Stimulated activated CD4-positive, alpha-beta T cell treated with anti-CD3 and anti-CD28 coated beads, Interleukin-1b, Interleukin-23, amount 100 ng/mL, for 1 hour (primary cell): Measurements from ENCODE around the gene MTX1.
"Not testable (repeated sequence)": the region's sequence is repeated elsewhere in the genome, so short reads cannot be mapped to it uniquely, and the experiment has no call there.

Source experiments
- DNase-seq, 2 donors: peaks; one replicate each; pipeline ENCODE4 v3.0.0-alpha.2; 2020; ENCODE audit warnings: low read depth in 2 of 2

Gene MTX1, protein sequence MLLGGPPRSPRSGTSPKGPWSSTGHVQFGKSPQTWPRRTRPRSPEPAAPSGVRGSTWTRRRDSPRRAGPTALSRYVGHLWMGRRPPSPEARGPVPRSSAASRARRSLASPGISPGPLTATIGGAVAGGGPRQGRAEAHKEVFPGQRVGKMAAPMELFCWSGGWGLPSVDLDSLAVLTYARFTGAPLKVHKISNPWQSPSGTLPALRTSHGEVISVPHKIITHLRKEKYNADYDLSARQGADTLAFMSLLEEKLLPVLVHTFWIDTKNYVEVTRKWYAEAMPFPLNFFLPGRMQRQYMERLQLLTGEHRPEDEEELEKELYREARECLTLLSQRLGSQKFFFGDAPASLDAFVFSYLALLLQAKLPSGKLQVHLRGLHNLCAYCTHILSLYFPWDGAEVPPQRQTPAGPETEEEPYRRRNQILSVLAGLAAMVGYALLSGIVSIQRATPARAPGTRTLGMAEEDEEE

DNA sequence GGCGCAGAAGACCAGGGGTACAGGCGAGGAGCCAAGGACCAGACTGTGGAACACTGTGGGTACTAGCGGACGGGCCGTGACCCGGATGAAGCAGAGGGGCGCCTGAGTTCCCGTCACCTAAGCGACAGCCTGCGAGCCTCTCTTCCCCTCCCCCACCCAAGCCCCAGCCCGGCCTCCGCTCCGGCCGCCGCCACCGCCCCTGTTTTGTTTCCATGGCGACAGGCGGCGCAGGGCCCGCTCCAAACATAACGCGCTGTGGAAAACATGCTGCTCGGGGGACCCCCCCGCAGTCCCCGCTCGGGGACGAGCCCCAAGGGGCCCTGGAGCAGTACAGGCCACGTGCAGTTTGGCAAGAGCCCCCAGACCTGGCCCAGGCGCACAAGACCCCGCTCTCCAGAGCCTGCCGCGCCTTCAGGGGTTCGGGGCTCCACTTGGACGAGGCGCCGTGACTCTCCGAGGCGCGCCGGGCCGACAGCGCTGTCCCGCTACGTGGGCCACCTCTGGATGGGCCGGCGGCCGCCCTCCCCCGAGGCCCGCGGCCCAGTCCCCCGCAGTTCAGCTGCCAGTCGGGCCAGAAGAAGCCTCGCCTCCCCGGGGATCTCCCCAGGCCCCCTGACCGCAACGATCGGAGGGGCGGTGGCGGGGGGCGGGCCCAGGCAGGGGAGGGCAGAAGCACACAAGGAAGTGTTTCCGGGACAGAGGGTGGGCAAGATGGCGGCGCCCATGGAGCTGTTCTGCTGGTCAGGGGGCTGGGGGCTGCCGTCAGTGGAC lies at the start of gene MTX1:
TSS of gene MTX1 (plus strand) at position 155 of the 771 bp plus-strand sequence. CDS start at position 265, 110 bp downstream.
- DNase-seq = peak; percentile 76 to 81

- DNase-seq = no peak
Measured at GRCh38 chr1:155158991-155159390, 49.5 kb upstream of the MTX1 start.

GRCh38 chr1:155160128-155160527 lies 48.4 kb upstream of the MTX1 start:
- no peak for DNase-seq

GRCh38 chr1:155162631-155163030 lies 45.9 kb upstream of the MTX1 start:
- DNase-seq = not testable (repeated sequence)

GRCh38 chr1:155163785-155164184 lies 44.7 kb upstream of the MTX1 start:
- not testable (repeated sequence) for DNase-seq

- DNase-seq = not testable (repeated sequence)
Measured at GRCh38 chr1:155164625-155165024, 43.9 kb upstream of the MTX1 start.

- no peak for DNase-seq
Measured at GRCh38 chr1:155166051-155166470, 42.4 kb upstream of the MTX1 start.

DNA sequence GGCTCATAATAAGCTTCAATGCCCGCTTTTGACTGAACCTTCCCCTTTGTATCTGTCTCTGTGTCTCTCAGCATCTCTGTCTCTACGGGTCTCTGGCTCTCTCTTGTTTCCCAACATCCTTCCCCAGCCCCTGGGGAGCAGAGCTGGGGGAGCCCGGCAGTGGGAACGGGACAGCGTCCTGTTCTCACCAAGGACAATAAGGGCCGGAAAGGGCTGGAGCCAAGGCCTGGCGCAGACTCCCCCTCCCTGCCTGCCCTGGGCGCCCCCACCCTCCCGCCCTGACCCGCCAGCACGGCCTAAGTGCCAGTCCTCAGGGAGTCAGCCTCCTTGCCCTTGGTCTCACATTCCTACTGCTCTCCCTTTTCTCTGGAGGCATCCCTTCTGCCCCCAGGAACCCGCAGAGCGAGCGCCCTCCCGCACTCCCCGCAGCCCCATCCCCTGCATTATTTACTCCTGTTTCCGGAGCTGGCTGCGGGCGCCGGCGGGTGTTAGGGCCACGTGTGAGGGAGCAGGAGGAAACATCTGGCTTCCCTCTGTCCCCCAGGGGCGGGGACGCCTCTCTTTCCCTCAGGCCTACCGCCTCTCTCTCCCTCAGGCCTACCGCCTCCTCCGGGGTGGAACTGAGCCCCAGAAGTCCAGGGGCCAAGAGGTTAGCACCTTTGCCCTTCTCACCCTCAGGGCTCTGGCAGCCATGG lies 41.9 kb upstream of the MTX1 start:
- no peak for DNase-seq

- DNase-seq = peak; percentile 65 to 76
Measured at GRCh38 chr1:155167166-155168104, 41.1 kb upstream of the MTX1 start.

DNA sequence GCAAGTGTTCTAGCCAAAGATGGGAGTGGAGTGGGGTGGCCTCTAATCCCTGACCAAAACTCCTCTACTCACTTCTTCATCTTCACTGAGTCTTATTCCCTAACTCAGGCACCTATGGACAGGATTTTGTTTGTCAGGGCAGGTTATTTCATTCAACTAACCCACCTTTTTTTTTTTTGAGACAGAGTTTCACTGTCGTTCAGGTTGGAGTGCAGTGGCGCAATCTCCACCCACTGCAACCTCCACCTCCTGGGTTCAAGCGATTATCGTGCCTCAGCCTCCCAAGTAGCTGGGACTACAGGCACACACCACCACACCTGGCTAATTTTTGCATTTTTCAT lies 40.4 kb upstream of the MTX1 start:
- not testable (repeated sequence) for DNase-seq

GRCh38 chr1:155168456-155169210 lies 39.9 kb upstream of the MTX1 start:
- no peak for DNase-seq

DNA sequence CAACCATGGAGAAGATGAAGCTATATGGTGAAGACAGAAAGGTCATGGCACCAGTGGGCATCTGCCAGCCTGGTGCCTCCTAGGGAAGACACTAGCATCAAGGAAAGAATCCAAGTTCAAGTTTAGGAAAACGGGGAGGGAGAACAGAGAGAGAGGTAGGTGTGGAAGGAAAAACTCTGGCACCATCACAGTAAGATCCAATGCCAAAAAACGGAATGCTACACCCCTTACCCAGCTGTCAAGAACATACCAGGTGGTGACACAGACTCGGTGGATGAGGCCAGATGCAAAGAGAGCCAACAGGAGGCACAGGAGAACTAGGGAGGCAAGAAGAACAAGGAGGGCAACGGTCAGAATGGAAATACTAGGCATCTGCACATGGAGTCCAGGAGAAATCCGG lies 39.0 kb upstream of the MTX1 start:
- DNase-seq = no peak

DNA sequence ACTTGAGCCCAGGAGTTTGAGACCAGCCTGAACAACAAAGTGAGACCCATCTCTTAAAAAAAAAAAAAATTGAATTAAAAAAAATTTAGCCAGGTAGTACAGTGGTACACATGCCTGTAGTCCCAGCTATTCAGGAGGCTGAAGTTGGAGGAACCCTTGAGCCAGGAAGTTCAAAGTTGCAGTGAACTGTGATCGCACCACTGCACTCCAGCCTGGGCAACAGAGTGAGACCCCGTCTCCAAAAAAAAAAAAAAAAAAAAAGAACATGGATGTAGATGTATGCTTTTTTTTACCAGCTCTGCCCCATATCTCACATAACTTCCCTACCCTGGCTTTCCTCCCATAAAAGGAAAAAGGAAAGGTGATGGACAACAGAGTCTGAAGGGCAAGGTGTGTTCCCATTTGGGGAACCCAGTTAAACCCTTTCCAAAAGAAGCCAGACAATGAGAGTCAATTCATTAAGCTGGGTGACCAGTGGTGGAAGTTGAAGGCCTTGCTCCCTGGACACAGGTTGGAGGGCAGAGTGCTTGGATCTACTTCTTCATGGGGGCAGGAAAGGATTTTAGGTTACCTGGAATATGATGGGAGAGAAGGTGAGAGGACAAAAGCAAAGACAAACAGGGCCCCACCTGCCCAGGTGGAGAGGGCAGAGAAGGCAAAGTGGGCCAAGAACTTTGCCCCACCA lies 38.3 kb upstream of the MTX1 start:
- DNase-seq = no peak

GRCh38 chr1:155170806-155171205 lies 37.7 kb upstream of the MTX1 start:
- no peak for DNase-seq

- no peak for DNase-seq
Measured at GRCh38 chr1:155171836-155172731, 36.4 kb upstream of the MTX1 start.

DNA sequence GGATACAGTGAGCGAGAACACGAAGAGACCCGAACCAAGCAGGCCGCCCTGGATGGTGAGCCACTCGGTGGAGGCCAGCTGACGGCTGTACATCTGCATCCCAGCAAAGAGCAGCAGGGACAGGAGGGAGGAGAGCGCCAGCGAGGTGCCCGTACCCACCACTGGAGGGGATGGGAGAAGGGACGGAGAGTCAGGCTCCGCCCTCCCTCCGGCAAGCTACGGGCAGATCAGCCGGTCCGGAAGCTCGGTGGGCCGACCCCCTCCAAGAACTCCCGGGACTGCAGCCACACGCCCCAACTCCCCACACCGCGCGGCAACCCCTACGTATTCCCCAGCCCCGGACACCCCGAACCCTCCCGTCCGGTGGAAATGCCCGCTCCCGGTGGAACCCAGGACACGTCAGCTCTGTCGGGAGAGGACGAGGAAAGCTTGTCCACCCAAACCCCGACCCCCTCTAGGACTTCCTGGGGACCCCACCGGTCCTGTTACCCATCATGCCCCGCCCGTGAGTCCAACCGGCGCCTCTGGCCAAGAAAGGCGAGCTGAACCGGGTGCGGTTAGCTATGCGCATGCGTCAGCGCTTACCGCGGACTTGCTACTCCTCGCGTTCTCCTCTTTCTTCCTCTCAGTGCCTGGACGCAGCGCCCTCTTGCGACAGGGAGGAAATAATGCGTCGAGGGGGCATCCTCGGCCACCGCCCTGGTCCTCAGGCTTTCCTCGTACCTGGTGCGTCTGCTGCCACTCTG lies 35.6 kb upstream of the MTX1 start, which contains the start of gene KRTCAP2:
TSS of gene KRTCAP2 (minus strand) at position 573 of the 746 bp plus-strand sequence. CDS start at position 493, 80 bp downstream.
- peak; percentile 86 to 88 for DNase-seq

DNA sequence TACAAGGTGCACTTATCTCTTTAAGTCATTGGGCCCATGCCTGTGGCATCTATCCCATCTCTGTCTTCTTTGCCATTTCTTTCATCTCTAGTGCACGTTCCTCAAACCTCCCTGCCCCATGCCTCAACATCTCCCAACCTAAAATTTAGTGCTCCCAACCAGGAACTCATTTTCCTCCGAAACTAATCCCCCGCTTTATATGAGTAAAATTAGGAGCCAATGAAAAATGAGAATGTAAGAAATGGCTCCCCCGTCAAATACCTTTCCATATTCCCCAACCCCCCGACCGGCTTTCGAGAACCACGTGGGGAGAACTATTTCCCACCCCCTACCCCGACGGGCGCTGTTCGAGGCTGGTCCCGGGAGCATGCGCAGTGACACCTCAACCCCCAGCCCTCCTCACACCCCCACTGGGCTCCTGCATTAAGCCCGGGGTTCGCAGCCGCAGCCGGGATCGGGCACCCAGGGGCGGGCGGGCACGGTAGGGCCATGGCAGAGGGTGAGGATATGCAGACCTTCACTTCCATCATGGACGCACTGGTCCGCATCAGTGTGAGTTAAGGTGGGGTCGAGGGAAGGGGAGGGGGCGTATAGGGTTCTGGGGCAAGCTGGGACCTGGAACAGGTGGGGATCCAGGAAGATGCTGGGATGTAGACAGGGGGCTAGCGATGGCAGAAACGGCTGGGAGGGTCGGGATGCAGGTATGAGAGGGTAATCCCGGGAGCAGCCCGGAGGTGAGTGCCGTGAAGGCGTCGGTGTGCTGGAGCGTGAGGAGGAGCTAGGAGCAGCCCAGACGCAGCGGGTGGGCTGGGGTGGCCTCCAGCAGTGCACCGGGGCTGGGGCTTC lies 34.8 kb upstream of the MTX1 start, which contains the start of gene TRIM46:
TSS of gene TRIM46 (plus strand) at position 372 of the 846 bp plus-strand sequence. CDS start at position 490, 118 bp downstream.
- peak; percentile 32 to 46 for DNase-seq
